ENCODE measurements around the gene GAS7. TPM values are rescaled to one million over a fixed set of nuclear protein-coding genes. Genes with fewer than 3 reads are reported as not detected.
A peak's percentile ranks its signal among the peaks of the same experiment; 100 is the strongest.

Gene GAS7
- total RNA-seq, 1 donor from 2014 or later: 72.7 TPM

GRCh38 chr17:10053782-10054540 is 144.4 kb downstream of the GAS7 start:
- Mint-ChIP-seq H3K9me3 (no peaks in the 10 kb centered on the region), H3K4me1 (peaks cover 48% of the 10 kb centered on the region), H3K27ac (ENCODE audit: unreplicated experiment) (peak overlapping the region; percentile 81), H3K4me3 (peak overlapping the region; percentile 60), H3K27me3 (ENCODE audit: low read depth) (no peaks in the 10 kb centered on the region), H3K36me3 (ENCODE audit: low read depth) (no peaks in the 10 kb centered on the region)
- TF ChIP-seq CTCF (conservative IDR thresholded peaks at IDR 0.05): no peak
- DNase-seq (ENCODE audit: low read depth, low spot score): no peak

- H3K27me3 Mint-ChIP-seq (ENCODE audit: low read depth): no peaks in the 10 kb centered on the region
- no peaks in the 10 kb centered on the region for H3K9me3 Mint-ChIP-seq
- no peak for DNase-seq (ENCODE audit: low read depth, low spot score)
- TF ChIP-seq CTCF (conservative IDR thresholded peaks at IDR 0.05): no peak
- peaks cover 3% of the 10 kb centered on the region for H3K36me3 Mint-ChIP-seq (ENCODE audit: low read depth)
- H3K27ac Mint-ChIP-seq (ENCODE audit: unreplicated experiment): peak overlapping the region; percentile 86
- H3K4me3 Mint-ChIP-seq: no peak overlapping the region
- H3K4me1 Mint-ChIP-seq: peaks cover 51% of the 10 kb centered on the region
Observed at GRCh38 chr17:10052106-10052813, 146.1 kb downstream of the GAS7 start.

GRCh38 chr17:10051112-10051511 is 147.3 kb downstream of the GAS7 start:
- Mint-ChIP-seq H3K27ac (ENCODE audit: unreplicated experiment) (peak overlapping the region; percentile 76), H3K27me3 (ENCODE audit: low read depth) (no peaks in the 10 kb centered on the region), H3K4me1 (peaks cover 59% of the 10 kb centered on the region), H3K36me3 (ENCODE audit: low read depth) (peaks cover 4% of the 10 kb centered on the region), H3K9me3 (no peaks in the 10 kb centered on the region), H3K4me3 (no peak overlapping the region)
- DNase-seq (ENCODE audit: low read depth, low spot score): no peak
- no peak for TF ChIP-seq CTCF (conservative IDR thresholded peaks at IDR 0.05)

- Mint-ChIP-seq H3K27ac (ENCODE audit: unreplicated experiment) (peak overlapping the region; percentile 76), H3K4me1 (peaks cover 59% of the 10 kb centered on the region), H3K36me3 (ENCODE audit: low read depth) (peaks cover 4% of the 10 kb centered on the region), H3K4me3 (no peak overlapping the region), H3K9me3 (no peaks in the 10 kb centered on the region), H3K27me3 (ENCODE audit: low read depth) (no peaks in the 10 kb centered on the region)
- no peak for TF ChIP-seq CTCF (conservative IDR thresholded peaks at IDR 0.05)
- no peak for DNase-seq (ENCODE audit: low read depth, low spot score)
Observed at GRCh38 chr17:10050597-10051101, 147.8 kb downstream of the GAS7 start.

- H3K27ac Mint-ChIP-seq (ENCODE audit: unreplicated experiment): peak overlapping the region; percentile 92
- H3K27me3 Mint-ChIP-seq (ENCODE audit: low read depth): no peaks in the 10 kb centered on the region
- peaks cover 42% of the 10 kb centered on the region for H3K4me1 Mint-ChIP-seq
- TF ChIP-seq CTCF (conservative IDR thresholded peaks at IDR 0.05): no peak
- H3K9me3 Mint-ChIP-seq: no peaks in the 10 kb centered on the region
- peak overlapping the region; percentile 70 for H3K4me3 Mint-ChIP-seq
- peaks cover 4% of the 10 kb centered on the region for H3K36me3 Mint-ChIP-seq (ENCODE audit: low read depth)
- DNase-seq (ENCODE audit: low read depth, low spot score): peak; percentile 8
Observed at GRCh38 chr17:10048629-10049350, 149.6 kb downstream of the GAS7 start.

All from neural crest cell (in vitro differentiated cells).